HUES48 (cell line): ENCODE data around the gene PRLR.
"Not testable (repeated sequence)": the region's sequence is repeated elsewhere in the genome, so short reads cannot be mapped to it uniquely, and the experiment has no call there.

Experiments used
- H3K27ac ChIP-seq: one replicate; pipeline ENCODE4 v1.7.0; 2013; ENCODE audit warnings: low read depth, low read length, inconsistent platforms
- H3K27me3 ChIP-seq: 2 replicates; pipeline ENCODE4 v1.6.1; 2013; ENCODE audit warnings: mild to moderate bottlenecking, low read length; ENCODE audit not compliant: control insufficient read depth, insufficient read depth
- H3K36me3 ChIP-seq: 2 replicates; pipeline ENCODE4 v1.6.1; 2013; ENCODE audit warnings: low read length; ENCODE audit not compliant: control insufficient read depth, insufficient read depth
- H3K4me1 ChIP-seq: 2 replicates; pipeline ENCODE4 v1.6.1; 2013; ENCODE audit warnings: mild to moderate bottlenecking, low read length; ENCODE audit not compliant: control insufficient read depth, insufficient read depth
- H3K4me3 ChIP-seq: 2 replicates; pipeline ENCODE4 v1.5.1; 2013; ENCODE audit warnings: mild to moderate bottlenecking, low read depth, low read length
- H3K9ac ChIP-seq: 2 replicates; pipeline ENCODE4 v1.6.1; 2013; ENCODE audit warnings: mild to moderate bottlenecking, low read depth, low read length, moderate library complexity
- H3K9me3 ChIP-seq: 2 replicates; pipeline ENCODE4 v1.6.1; 2013; ENCODE audit warnings: low read length; ENCODE audit not compliant: control insufficient read depth, insufficient read depth

PRLR gene

DNA sequence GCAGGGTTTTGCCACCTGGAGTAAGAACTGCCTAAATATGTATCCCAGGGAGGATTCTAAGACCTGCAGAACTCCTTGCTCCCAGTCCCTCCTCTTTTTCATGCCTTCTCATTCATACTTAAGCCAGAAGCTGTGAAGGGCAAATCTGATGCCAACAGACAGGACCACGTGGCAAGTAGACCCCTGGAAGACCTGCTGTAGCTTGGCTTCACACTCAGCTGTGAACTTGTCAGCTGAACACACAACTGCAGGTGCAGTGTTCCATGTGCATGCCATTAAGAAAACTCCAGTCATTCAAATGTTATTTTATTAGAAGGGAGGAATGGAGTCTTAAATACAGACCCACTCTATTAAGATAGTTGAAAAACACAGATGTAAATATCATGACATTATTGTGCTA lies 103.3 kb downstream of the PRLR start:
- Histone ChIP-seq H3K27me3 (no peaks in the 10 kb centered on the region), H3K4me1 (no peaks in the 10 kb centered on the region), H3K27ac (no peak overlapping the region)

DNA sequence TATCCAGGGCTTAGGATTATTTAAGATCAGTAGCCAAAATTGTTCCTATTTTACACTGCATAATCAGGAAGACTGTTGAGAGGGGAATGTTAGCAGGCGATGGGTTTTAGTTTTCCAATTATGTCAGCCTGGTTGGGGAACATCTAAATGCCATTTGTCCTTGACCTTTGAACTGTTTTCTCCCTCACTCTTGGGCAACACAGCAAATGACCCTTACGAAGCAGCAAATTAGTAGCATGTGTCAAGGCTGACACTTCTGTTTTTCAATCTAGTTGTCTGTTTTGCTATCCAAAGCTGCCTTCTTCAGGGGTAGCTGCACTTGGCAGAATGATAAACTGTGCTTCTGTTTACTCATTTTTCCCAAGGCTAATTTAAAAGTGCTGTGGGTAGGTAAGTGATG lies 104.5 kb downstream of the PRLR start:
- no peaks in the 10 kb centered on the region for H3K9me3 ChIP-seq
- H3K27me3 ChIP-seq: no peaks in the 10 kb centered on the region
- H3K9ac ChIP-seq: no peak overlapping the region
- H3K4me1 ChIP-seq: no peaks in the 10 kb centered on the region
- H3K36me3 ChIP-seq: no peaks in the 10 kb centered on the region
- no peak overlapping the region for H3K4me3 ChIP-seq
- no peak overlapping the region for H3K27ac ChIP-seq

More for the DNA sequence above, 103.3 kb downstream of the PRLR start:
- Histone ChIP-seq H3K9me3 (no peaks in the 10 kb centered on the region), H3K9ac (no peak overlapping the region), H3K36me3 (no peaks in the 10 kb centered on the region), H3K4me3 (no peak overlapping the region)

DNA sequence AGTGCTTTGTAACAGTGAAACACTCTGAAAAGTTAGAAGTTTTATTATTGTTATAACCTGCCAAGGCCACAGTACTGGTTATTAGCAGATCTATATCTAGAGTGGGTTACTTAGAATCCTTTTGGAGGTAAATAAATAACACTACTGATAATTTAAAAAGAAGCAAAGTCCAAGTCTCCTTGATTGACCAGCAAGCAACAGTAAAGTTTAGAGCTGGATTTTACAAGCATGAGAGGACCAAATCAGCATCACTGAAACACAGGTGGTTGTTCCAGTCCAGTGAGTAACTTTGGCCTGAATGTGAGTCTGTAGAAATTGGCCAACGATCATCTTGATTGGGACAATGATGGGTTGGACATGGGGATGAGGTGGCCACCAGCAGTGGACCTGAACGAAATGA lies 105.4 kb downstream of the PRLR start:
- Histone ChIP-seq H3K27me3 (no peaks in the 10 kb centered on the region), H3K4me3 (no peak overlapping the region), H3K27ac (no peak overlapping the region), H3K9ac (no peak overlapping the region), H3K4me1 (no peaks in the 10 kb centered on the region), H3K36me3 (no peaks in the 10 kb centered on the region), H3K9me3 (no peaks in the 10 kb centered on the region)

DNA sequence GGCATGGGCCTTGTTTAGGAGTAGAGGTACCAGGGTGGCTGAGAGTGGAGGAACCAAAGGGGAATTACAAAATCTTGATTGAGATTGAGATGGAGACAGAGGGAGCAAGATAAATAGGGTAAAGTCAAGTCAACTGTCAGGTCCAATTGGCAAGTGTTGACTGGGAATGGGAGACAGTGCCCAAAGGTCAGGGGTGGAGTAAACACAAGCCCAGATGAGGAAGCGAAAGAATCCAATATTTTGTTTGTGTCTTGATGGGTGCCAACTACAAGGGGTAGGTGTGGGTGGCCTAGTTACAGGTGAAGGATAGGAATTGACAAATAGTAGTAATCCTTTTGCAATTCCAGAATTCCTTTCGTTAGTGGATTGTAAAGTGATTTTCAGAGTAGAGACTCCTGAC lies 107.5 kb downstream of the PRLR start:
- no peak overlapping the region for H3K9ac ChIP-seq
- H3K27ac ChIP-seq: no peak overlapping the region
- no peaks in the 10 kb centered on the region for H3K27me3 ChIP-seq

DNA sequence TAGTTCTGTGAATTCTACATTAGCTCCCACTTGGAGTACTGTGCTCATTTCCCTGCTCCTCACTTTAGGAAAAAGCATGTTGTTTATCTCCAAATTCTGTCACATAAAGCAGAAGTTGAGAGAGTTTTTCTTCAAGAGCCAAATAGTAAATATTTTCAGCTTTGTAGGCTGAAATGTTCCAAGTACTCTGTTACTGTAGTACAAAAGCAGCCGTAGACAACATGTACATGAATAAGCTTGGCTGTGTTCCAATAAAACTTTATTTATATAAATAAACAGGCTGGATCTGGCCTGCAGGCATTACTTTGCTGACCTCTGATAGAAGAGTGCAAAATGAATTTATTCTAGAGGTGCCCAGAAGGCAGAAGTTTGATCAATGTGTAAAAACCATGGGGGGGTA lies 109.6 kb downstream of the PRLR start:
- Histone ChIP-seq H3K4me3 (no peak overlapping the region), H3K4me1 (no peaks in the 10 kb centered on the region), H3K36me3 (no peaks in the 10 kb centered on the region), H3K27ac (no peak overlapping the region), H3K27me3 (no peaks in the 10 kb centered on the region), H3K9ac (no peak overlapping the region), H3K9me3 (no peaks in the 10 kb centered on the region)

More for the DNA sequence above, 107.5 kb downstream of the PRLR start:
- no peak overlapping the region for H3K4me3 ChIP-seq
- H3K36me3 ChIP-seq: no peaks in the 10 kb centered on the region
- H3K9me3 ChIP-seq: no peaks in the 10 kb centered on the region
- H3K4me1 ChIP-seq: no peaks in the 10 kb centered on the region

DNA sequence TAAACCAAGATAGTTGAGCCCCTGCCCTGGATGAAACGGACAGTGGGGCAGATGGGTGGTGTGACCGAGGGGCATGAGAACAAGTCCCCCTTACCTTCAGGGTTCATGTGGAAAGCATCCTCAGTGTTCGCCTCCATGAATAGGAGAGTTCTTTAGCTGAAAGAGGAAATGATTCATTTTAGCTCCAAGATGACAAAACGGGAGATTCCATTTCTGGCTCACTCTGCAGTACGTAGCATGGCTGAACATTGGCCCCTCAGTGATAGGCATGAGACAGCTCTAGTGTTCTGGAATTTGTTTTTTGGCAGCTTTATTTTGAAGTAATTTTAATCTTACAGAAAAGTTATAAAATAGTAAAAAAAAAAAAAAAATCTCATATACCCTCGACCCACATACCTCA lies 112.3 kb downstream of the PRLR start:
- Histone ChIP-seq H3K9me3 (no peaks in the 10 kb centered on the region), H3K4me1 (no peaks in the 10 kb centered on the region), H3K4me3 (no peak overlapping the region), H3K27me3 (no peaks in the 10 kb centered on the region), H3K27ac (no peak overlapping the region), H3K36me3 (no peaks in the 10 kb centered on the region), H3K9ac (no peak overlapping the region)

DNA sequence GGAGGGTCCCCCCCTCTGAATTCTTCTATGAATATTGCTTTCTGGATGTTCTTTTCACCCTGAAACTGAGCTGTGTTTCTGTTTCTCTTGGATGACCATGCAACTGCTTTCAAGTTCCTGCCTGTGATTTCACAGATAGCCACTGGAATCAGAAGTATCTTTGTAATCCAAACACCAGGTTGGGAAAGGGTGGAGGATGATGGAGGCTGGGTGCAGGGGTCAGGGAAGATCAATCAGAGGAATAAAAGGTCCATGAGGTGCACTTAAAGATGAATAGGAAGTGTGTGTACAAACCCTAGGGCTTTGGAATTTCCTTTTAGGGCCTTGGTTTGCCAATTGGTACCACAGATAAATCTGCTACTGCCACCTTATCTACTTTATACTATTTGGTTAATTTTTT lies 114.4 kb downstream of the PRLR start:
- Histone ChIP-seq H3K36me3 (no peaks in the 10 kb centered on the region), H3K27me3 (no peaks in the 10 kb centered on the region), H3K9ac (no peak overlapping the region), H3K9me3 (no peaks in the 10 kb centered on the region), H3K27ac (no peak overlapping the region), H3K4me1 (peaks cover 10% of the 10 kb centered on the region), H3K4me3 (no peak overlapping the region)

DNA sequence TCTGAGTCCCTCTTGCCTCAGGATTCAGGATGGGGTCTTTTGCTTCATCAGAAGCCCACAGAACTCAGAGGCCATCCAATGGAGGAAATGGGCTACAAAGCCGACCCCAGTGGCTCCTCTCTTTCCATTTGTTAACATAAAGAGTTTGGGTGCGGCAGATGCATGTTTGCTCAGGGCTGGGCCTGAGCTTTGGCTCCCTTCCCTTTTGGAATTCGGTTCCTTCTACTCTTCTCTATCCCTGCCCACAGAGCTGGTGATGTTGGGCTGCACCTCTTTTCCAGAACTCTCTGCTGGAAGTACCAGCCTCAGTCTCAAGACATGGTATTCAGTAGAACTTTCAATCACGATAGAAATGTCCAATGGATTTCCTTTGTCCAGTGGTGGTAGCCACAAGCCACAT lies 115.6 kb downstream of the PRLR start:
- no peak overlapping the region for H3K9ac ChIP-seq

DNA sequence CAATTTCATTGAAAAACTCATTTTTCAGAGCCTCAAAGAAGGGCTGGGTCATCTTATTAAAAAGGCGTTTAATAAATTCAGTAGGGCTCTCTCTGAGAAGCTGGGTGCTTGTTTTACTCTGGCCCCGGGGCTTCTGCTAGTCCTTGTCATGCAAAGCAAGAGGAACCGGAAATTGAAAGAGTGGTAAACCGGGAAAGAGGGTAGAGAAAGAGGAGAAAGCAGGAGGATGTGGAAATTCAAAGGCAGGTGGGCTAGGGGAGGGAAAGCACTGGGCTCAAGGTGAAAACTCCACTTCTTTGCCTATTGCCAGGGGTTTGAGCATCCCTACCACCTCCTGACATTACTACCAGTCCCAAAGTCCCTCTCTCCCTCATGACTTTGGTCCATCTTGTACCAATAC lies 118.0 kb downstream of the PRLR start:
- Histone ChIP-seq H3K36me3 (no peaks in the 10 kb centered on the region), H3K4me1 (peaks cover 10% of the 10 kb centered on the region), H3K27me3 (no peaks in the 10 kb centered on the region), H3K9me3 (no peaks in the 10 kb centered on the region), H3K4me3 (no peak overlapping the region), H3K27ac (no peak overlapping the region), H3K9ac (no peak overlapping the region)

More for the DNA sequence above, 115.6 kb downstream of the PRLR start:
- Histone ChIP-seq H3K9me3 (no peaks in the 10 kb centered on the region), H3K4me3 (no peak overlapping the region), H3K36me3 (no peaks in the 10 kb centered on the region), H3K27ac (no peak overlapping the region), H3K27me3 (no peaks in the 10 kb centered on the region), H3K4me1 (peaks cover 10% of the 10 kb centered on the region)

DNA sequence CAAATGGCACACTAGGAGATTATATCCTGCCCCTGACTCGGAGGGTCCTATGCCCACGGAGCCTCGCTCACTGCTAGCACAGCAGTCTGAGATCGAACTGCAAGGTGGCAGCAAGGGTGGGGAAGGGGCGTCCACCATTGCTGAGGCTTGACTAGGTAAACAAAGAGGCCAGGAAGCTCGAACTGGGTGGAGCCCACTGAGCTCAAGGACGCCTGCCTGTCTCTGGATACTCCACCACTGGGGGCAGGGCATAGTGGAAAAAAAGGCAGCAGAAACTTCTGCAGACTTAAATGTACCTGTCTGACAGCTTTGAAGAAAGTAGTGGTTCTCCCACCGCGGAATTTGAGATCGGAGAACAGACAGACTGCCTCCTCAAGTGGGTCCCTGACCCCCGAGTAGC lies 125.7 kb downstream of the PRLR start:
- not testable (repeated sequence) for H3K4me1 ChIP-seq, H3K9me3 ChIP-seq, H3K9ac ChIP-seq, H3K36me3 ChIP-seq, H3K4me3 ChIP-seq, H3K27ac ChIP-seq, H3K27me3 ChIP-seq

DNA sequence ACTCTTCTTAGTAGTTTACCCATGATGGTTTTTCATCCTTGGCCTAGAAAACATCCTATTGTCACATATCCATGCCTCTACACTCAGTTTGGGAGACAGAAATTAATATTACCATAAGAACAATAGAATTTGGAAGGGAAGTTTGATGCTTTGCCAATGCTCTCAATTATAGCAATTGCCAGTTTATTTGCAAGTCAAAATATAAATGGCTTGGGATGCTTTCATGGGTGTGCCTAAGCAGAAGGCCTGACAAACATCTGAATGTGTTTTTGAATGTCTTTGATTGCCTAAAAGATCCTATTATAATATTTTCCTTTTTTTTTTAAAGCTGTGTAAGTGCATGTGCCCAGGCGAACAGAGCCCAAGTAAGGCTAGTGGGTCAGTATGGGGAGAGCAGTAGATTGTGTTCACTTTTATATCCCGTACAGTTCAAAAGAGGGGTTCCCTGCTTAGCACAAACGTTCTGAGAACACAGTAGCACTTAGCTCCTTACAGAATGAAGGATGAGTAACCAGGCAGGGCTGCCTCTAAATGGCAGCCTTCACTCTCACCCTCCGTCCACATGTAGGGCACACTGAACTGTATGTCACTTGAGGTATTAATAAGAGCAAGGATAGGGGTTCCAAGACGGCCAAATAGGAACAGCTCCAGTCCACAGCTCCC lies 126.5 kb downstream of the PRLR start:
- Histone ChIP-seq H3K27me3 (no peaks in the 10 kb centered on the region), H3K36me3 (no peaks in the 10 kb centered on the region), H3K4me1 (no peaks in the 10 kb centered on the region), H3K4me3 (no peak overlapping the region), H3K9ac (no peak overlapping the region), H3K27ac (no peak overlapping the region), H3K9me3 (no peaks in the 10 kb centered on the region)

DNA sequence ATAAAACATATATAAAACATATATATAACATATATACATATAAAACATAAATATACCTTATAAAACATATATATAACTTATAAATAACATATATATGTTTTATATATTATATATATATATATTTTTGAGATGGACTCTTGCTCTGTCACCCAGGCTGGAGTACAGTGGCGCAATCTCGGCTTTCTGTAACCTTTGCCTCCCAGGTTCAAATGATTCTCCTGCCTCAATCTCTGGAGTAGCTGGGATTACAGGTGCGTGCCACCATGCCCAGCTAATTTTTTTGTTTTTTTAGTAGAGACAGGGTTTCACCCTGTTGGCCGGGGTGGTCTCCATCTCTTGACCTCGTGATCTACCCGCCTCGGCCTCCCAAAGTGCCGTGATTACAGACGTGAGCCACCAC lies 128.6 kb downstream of the PRLR start:
- H3K4me1 ChIP-seq, H3K9me3 ChIP-seq, H3K9ac ChIP-seq, H3K4me3 ChIP-seq, H3K27me3 ChIP-seq, H3K36me3 ChIP-seq, H3K27ac ChIP-seq: not testable (repeated sequence)
